ENCODE data around the gene KRTAP6-3. TPM values are rescaled to one million over a fixed set of nuclear protein-coding genes. Genes with fewer than 3 reads are reported as not detected.

The KRTAP6-3 gene
- total RNA-seq, 1 donor from 2014 or later = not detected

DNA sequence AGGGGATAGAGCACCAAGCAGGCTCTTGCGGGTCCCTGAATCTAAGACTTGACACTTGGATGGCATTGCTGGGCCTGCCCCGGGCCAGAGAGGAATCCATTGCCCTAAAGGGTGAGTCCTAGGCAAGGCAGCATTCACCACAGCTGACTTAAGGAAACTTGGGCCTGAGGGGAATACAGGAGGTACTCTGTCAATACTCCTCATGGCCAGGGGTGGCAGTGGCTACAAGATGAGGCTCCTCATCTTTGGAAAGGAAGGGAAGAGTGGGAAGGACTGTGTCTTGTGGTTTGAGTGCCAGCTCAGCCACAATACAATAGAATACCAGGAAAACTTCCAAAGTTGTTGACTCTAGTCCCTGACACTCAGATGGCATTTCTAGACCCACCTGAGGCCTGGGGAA, 13.7 kb downstream of the KRTAP6-3 start:
- intact Hi-C loops (cut with micrococcal nuclease) = no loop called here
- H3K36me3 Mint-ChIP-seq (ENCODE audit: low read depth) = no peaks in the 10 kb centered on the region
- peaks cover 9% of the 10 kb centered on the region for H3K9me3 Mint-ChIP-seq
- no peaks in the 10 kb centered on the region for H3K27me3 Mint-ChIP-seq
- no peak for DNase-seq
- no peaks in the 10 kb centered on the region for H3K4me1 Mint-ChIP-seq
- H3K4me3 Mint-ChIP-seq = no peak overlapping the region
- H3K27ac Mint-ChIP-seq = no peak overlapping the region

DNA sequence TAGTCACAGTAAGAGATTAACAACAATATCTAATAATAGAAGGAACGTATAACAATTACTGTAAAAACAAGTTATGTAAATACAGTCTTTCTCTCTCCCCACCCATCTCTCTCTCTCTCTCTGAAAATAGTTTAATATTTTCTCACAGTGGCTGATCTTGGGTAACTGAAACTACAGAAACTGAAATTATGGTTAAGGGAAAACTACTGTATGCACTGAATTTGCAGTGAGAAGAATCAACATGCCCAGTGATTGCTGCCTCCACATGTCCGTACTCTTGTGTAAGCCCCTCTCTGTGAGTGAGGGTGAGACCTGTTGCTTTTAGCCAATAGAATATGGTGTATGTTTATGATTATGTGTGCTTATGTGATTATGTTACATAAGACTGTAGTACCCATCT, 19.9 kb downstream of the KRTAP6-3 start:
- no peak overlapping the region for H3K27ac Mint-ChIP-seq
- no peaks in the 10 kb centered on the region for H3K27me3 Mint-ChIP-seq
- no peak overlapping the region for H3K4me3 Mint-ChIP-seq
- DNase-seq = no peak
- no peaks in the 10 kb centered on the region for H3K36me3 Mint-ChIP-seq (ENCODE audit: low read depth)
- no peaks in the 10 kb centered on the region for H3K9me3 Mint-ChIP-seq
- H3K4me1 Mint-ChIP-seq = no peaks in the 10 kb centered on the region
- intact Hi-C loops (cut with micrococcal nuclease) = no loop called here

DNA sequence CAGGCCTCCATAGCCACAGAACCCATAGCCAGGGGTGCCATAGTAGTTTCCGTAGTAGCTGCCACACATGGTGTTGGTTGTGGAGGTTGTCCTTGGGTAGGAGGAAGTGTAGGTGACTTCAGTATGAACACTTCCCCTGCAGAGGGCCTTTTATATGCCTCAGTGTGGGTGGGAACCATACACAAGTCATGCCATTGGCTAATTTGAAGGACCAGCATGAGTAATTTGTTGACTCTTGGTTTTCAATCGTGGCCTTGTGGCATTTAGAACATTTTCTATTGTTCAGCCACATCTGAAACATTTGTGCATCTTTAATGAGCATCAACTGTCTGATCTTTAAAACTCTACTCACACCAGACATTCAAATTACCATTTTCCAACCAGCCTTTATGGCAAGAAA, 21.6 kb downstream of the KRTAP6-3 start, which contains the start of gene KRTAP6-1:
TSS of gene KRTAP6-1 (minus strand) at position 95 of the 400 bp plus-strand sequence. CDS start at position 69, 26 bp downstream.
- intact Hi-C loops (cut with micrococcal nuclease) = no loop called here
- Mint-ChIP-seq H3K27me3 (no peaks in the 10 kb centered on the region), H3K36me3 (ENCODE audit: low read depth) (no peaks in the 10 kb centered on the region), H3K27ac (no peak within 1 kb of the TSS), H3K4me1 (no peaks in the 10 kb centered on the region), H3K4me3 (no peak within 1 kb of the TSS), H3K9me3 (no peaks in the 10 kb centered on the region)
- DNase-seq = no peak

DNA sequence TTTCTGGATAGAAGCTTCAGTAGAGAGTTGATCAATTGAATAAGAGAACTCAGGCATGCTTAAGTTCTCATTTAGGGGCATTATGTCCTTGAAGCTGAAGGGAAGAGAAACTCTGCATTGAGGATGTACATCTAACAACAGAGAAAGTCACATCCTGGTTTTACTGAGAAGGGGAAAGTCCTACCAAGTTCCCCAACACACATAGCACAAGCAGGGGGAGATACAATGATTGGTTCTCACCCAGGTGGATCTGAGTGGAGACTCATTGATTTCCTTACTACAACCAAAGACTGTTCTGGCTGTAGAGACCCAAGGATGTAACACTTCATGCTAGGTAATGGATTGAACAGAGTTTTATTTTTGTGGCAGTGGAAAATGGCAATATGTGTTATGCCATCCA, 23.0 kb downstream of the KRTAP6-3 start:
- intact Hi-C loops (cut with micrococcal nuclease) = no loop called here
- H3K4me1 Mint-ChIP-seq = no peaks in the 10 kb centered on the region
- DNase-seq = no peak

DNA sequence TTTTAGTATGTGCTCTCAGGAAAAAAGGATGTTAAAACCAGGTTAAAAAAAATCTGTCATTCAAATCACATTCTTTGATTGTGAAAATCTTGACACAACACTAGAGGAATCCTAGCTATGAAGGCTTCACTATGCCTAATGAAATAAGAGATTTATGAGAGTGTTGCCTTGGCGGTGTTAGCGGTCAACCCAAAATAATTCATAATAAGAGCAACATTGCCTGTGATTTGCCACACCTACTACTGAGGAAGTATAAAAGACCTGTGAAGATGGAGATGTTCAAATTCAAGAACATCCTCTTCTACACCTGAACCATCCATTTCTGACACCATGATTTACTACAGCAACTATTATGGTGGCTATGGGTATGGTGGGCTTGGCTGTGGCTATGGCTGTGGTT, 23.9 kb downstream of the KRTAP6-3 start, which contains the start of gene KRTAP20-1:
TSS of gene KRTAP20-1 (plus strand) at position 301 of the 400 bp plus-strand sequence. CDS start at position 331, 30 bp downstream.
- no peaks in the 10 kb centered on the region for H3K4me1 Mint-ChIP-seq
- intact Hi-C loops (cut with micrococcal nuclease) = no loop called here
- H3K9me3 Mint-ChIP-seq = no peaks in the 10 kb centered on the region
- H3K27ac Mint-ChIP-seq = no peak within 1 kb of the TSS
- H3K27me3 Mint-ChIP-seq = no peaks in the 10 kb centered on the region
- H3K36me3 Mint-ChIP-seq (ENCODE audit: low read depth) = no peaks in the 10 kb centered on the region
- no peak for DNase-seq
- H3K4me3 Mint-ChIP-seq = no peak within 1 kb of the TSS

More for the DNA sequence above, 23.0 kb downstream of the KRTAP6-3 start:
- no peak overlapping the region for H3K27ac Mint-ChIP-seq
- H3K36me3 Mint-ChIP-seq (ENCODE audit: low read depth) = no peaks in the 10 kb centered on the region
- no peaks in the 10 kb centered on the region for H3K27me3 Mint-ChIP-seq
- H3K4me3 Mint-ChIP-seq = no peak overlapping the region
- no peaks in the 10 kb centered on the region for H3K9me3 Mint-ChIP-seq

DNA sequence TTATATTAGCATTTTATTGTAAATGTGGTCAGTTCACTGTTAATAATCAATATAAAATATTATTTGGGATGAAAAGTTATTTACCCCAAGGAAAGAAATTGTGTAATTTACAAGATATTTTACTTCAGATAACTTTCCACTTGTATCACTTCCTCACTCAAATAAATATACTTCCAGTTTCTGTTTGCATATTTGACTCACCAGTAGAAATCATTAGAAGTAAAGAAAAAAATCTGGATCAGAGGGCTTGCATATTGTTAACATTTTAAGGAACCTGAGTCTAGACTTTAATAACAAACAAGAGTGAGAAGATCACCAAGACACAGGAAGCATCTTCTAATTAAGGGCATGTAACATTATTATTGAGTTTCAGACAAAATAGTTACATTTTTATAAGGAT, 27.8 kb downstream of the KRTAP6-3 start:
- Mint-ChIP-seq H3K4me3 (no peak overlapping the region), H3K9me3 (no peaks in the 10 kb centered on the region), H3K27ac (no peak overlapping the region), H3K4me1 (no peaks in the 10 kb centered on the region), H3K36me3 (ENCODE audit: low read depth) (no peaks in the 10 kb centered on the region), H3K27me3 (no peaks in the 10 kb centered on the region)
- intact Hi-C loops (cut with micrococcal nuclease) = no loop called here
- no peak for DNase-seq

DNA sequence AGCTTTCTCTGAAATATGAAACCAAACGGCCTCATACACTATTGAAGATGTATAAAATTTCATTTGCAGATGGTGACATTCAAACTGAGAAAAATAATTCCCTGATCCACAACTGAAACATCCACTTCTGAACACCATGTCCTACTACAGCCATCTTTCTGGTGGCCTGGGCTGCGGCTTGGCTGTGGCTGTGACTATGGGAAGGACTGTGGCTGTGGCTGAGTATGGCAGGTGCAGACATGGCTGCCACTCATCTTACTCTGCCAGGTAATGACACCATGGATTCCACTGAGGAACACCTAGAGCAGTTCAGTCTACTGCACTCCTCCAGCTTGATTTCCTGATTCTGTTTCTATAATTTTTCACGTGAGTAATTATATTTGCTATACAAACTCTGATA, 28.3 kb downstream of the KRTAP6-3 start, which contains the start of gene KRTAP20-4:
TSS of gene KRTAP20-4 (plus strand) at position 106 of the 400 bp plus-strand sequence.
- no peaks in the 10 kb centered on the region for H3K9me3 Mint-ChIP-seq
- no peaks in the 10 kb centered on the region for H3K4me1 Mint-ChIP-seq
- DNase-seq = no peak
- intact Hi-C loops (cut with micrococcal nuclease) = no loop called here
- no peak within 1 kb of the TSS for H3K4me3 Mint-ChIP-seq
- no peak within 1 kb of the TSS for H3K27ac Mint-ChIP-seq
- H3K27me3 Mint-ChIP-seq = no peaks in the 10 kb centered on the region
- H3K36me3 Mint-ChIP-seq (ENCODE audit: low read depth) = no peaks in the 10 kb centered on the region

DNA sequence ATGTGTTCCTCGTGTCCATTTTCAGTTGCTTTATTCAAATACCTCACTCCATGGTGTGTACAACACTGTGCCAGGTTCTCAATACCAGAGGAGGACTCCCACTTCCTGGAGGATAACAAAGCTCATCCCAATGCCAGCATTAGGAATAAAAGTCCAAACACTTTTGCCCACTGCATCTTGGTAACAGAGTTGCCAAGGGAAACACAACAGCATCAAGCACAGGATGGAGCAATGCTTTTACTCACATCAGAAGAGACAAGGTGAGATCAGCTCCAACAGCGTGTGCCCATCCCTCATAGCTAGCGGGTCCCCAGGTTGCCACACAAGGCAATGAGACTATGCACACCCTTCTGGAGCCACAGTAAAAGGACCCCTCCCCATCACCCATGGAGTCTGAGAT, 31.1 kb downstream of the KRTAP6-3 start:
- H3K4me1 Mint-ChIP-seq = no peaks in the 10 kb centered on the region
- DNase-seq = no peak

DNA sequence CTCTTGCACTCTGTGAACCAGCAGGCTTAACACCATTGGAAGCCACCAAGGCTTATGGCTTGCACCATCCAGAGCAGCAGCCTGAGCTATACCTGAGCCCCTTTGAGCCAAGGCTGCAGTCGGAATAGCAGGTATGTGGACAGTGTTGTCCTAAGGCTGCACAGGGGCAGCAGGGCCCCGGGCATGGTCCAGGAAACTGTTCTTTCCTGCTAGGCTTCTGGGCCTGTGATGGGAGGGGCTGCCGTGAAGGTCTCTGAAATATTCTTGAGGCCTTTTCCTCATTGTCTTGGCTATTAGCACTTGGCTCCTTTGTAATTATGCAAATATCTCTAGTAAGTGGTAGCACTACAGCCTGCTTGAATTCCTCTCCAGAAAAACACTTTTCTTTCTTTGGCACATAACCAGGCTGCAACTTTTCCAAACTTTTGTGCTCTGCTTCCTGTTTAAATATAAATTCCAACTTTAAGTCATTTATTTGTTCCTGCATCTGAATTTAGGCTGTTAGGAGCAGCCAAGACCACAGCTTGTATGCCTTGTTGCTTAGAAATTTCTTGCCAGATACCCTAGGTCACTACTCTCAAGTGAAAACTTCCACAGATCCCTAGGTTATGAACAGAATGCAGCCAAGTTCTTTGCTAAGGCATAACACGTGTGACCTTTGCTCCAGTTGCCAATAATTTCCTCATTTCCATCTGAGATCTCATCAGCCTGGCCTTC, 33.4 kb downstream of the KRTAP6-3 start:
- Mint-ChIP-seq H3K9me3 (no peaks in the 10 kb centered on the region), H3K27me3 (no peaks in the 10 kb centered on the region), H3K36me3 (ENCODE audit: low read depth) (no peaks in the 10 kb centered on the region), H3K4me1 (no peaks in the 10 kb centered on the region), H3K27ac (no peak overlapping the region), H3K4me3 (no peak overlapping the region)
- DNase-seq = no peak
- intact Hi-C loops (cut with micrococcal nuclease) = no loop called here

More for the DNA sequence above, 31.1 kb downstream of the KRTAP6-3 start:
- H3K27ac Mint-ChIP-seq = no peak overlapping the region
- H3K9me3 Mint-ChIP-seq = no peaks in the 10 kb centered on the region
- intact Hi-C loops (cut with micrococcal nuclease) = no loop called here
- no peaks in the 10 kb centered on the region for H3K36me3 Mint-ChIP-seq (ENCODE audit: low read depth)
- no peaks in the 10 kb centered on the region for H3K27me3 Mint-ChIP-seq
- H3K4me3 Mint-ChIP-seq = no peak overlapping the region

DNA sequence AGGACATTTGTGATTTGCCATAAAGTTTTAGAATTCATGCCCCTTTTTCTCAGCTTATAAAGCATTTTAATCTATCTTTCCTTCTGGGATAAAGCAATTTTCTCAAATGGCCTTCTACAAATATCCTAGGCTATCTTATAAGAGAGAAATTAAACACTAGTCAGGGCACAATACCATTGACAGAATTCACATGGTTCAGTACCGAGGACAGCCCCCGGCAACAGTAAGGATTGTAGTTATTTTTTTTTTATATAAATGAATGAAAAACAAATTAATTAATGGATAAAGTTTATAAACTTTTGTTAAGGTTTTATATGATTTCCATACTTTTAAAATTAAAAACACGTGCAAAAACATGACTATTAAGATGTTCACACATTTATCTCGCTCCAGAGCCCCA, 35.9 kb downstream of the KRTAP6-3 start:
- Mint-ChIP-seq H3K4me3 (no peak overlapping the region), H3K4me1 (no peaks in the 10 kb centered on the region), H3K36me3 (ENCODE audit: low read depth) (no peaks in the 10 kb centered on the region), H3K27ac (no peak overlapping the region), H3K9me3 (no peaks in the 10 kb centered on the region), H3K27me3 (no peaks in the 10 kb centered on the region)
- intact Hi-C loops (cut with micrococcal nuclease) = no loop called here
- no peak for DNase-seq

DNA sequence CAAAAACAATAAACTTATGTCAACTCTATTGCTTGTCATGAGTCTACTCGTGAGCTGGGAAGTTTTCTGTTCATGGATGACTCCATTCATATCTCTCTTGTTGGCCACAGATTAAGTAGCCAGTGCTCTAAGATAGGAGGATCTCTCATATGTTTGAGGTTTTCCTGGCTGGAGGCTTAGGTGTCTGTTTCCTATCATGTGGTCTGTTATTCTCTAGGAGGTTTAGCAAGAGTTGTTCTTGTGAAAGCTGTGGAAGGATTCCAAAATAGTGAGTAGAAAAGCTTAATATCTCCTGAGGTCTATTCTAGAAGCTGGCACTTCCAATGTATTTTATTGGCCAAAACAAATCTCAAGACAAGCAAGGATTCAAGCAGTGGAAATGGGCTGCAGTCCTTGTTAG, 37.0 kb downstream of the KRTAP6-3 start:
- H3K4me3 Mint-ChIP-seq = no peak overlapping the region
- H3K36me3 Mint-ChIP-seq (ENCODE audit: low read depth) = no peaks in the 10 kb centered on the region
- intact Hi-C loops (cut with micrococcal nuclease) = no loop called here
- H3K27me3 Mint-ChIP-seq = no peaks in the 10 kb centered on the region
- no peak overlapping the region for H3K27ac Mint-ChIP-seq
- no peak for DNase-seq
- H3K4me1 Mint-ChIP-seq = no peaks in the 10 kb centered on the region
- H3K9me3 Mint-ChIP-seq = no peaks in the 10 kb centered on the region

DNA sequence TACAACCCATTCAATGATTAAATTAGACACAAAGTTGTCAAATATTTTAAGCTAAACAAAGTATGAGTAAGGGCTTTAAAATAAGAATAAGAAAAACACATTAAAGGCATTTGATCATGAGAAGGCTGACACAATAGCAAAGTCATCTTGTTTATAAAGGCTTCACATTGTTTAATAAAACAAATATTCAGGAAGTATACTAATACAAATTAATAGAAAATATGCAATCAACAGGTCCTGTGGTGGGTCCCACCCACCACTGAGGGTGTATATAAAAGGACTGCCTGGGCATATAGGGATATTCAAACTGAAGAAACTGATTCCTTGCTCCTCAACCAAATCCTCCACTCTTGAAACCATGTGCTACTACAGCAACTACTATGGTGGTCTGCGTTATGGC, 42.7 kb downstream of the KRTAP6-3 start, which contains the start of gene KRTAP20-2:
TSS of gene KRTAP20-2 (plus strand) at position 301 of the 400 bp plus-strand sequence. CDS start at position 359, 58 bp downstream.
- Mint-ChIP-seq H3K36me3 (ENCODE audit: low read depth) (no peaks in the 10 kb centered on the region), H3K27me3 (no peaks in the 10 kb centered on the region), H3K4me3 (no peak within 1 kb of the TSS), H3K9me3 (no peaks in the 10 kb centered on the region), H3K4me1 (no peaks in the 10 kb centered on the region), H3K27ac (no peak within 1 kb of the TSS)
- intact Hi-C loops (cut with micrococcal nuclease) = no loop called here
- no peak for DNase-seq

DNA sequence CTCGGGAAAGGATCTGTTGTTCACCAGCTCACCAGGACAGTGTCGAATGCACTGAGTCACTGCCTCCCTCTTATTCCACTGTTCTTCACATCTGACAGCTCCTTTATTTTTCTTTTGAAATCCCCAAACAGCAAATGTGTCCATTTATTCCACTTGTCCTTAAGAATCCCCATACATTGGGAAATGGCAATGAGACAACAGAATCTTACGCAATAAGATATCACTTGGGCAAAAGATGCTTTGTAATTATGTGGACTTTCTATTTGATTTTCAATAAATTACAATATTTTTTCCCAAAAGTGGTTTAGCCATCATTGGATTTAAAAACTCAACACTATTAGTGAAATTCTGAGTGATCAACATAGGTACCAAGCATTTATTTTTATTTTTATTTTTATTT, 46.4 kb downstream of the KRTAP6-3 start:
- Mint-ChIP-seq H3K36me3 (ENCODE audit: low read depth) (no peaks in the 10 kb centered on the region), H3K27ac (no peak overlapping the region), H3K4me3 (no peak overlapping the region), H3K9me3 (no peaks in the 10 kb centered on the region), H3K4me1 (no peaks in the 10 kb centered on the region), H3K27me3 (no peaks in the 10 kb centered on the region)
- no peak for DNase-seq
- intact Hi-C loops (cut with micrococcal nuclease) = no loop called here

DNA sequence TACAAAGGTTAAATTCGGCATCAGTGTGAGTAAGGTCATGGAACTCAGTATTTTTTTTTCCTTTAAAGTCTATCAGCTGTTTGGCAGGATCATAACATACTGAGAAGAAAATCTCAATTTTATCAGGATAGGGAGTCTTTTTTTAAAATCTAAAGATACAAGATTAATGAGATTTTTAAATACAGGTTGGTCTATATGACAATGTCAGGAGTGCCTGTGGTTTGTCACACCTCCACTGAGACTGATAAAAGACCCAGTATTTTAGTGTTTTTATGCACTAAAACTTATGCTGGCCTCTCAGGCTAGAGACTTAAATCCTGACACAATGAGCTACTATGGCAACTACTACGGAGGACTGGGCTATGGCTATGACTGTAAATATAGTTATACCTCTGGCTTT, 50.3 kb downstream of the KRTAP6-3 start, which contains the start of gene KRTAP20-3:
TSS of gene KRTAP20-3 (plus strand) at position 301 of the 400 bp plus-strand sequence.
- H3K36me3 Mint-ChIP-seq (ENCODE audit: low read depth) = no peaks in the 10 kb centered on the region
- no peaks in the 10 kb centered on the region for H3K4me1 Mint-ChIP-seq
- no peaks in the 10 kb centered on the region for H3K9me3 Mint-ChIP-seq
- no peak within 1 kb of the TSS for H3K4me3 Mint-ChIP-seq
- intact Hi-C loops (cut with micrococcal nuclease) = no loop called here
- H3K27me3 Mint-ChIP-seq = no peaks in the 10 kb centered on the region
- no peak for DNase-seq
- H3K27ac Mint-ChIP-seq = no peak within 1 kb of the TSS

Data from activated CD4-positive, alpha-beta T cell treated with anti-CD3 and anti-CD28 coated beads, Interleukin-2, amount 10 ng/mL, durations not matched to agents 24 days and 14 days (primary cell).